ENCODE results near the gene KNDC1.

KNDC1 gene

GRCh38 chr10:133213641-133214467 lies 53.8 kb downstream of the KNDC1 start:
- TF ChIP-seq, protein P1, sequence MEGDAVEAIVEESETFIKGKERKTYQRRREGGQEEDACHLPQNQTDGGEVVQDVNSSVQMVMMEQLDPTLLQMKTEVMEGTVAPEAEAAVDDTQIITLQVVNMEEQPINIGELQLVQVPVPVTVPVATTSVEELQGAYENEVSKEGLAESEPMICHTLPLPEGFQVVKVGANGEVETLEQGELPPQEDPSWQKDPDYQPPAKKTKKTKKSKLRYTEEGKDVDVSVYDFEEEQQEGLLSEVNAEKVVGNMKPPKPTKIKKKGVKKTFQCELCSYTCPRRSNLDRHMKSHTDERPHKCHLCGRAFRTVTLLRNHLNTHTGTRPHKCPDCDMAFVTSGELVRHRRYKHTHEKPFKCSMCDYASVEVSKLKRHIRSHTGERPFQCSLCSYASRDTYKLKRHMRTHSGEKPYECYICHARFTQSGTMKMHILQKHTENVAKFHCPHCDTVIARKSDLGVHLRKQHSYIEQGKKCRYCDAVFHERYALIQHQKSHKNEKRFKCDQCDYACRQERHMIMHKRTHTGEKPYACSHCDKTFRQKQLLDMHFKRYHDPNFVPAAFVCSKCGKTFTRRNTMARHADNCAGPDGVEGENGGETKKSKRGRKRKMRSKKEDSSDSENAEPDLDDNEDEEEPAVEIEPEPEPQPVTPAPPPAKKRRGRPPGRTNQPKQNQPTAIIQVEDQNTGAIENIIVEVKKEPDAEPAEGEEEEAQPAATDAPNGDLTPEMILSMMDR (IDR thresholded peaks at IDR 0.05; ENCODE audit: low read depth, low read length), result no peak

GRCh38 chr10:133214468-133215410 lies 54.7 kb downstream of the KNDC1 start:
- TF ChIP-seq, protein P1 (IDR thresholded peaks at IDR 0.05; ENCODE audit: low read depth, low read length), result no peak
- no peak for DNase-seq (ENCODE audit: low read depth in 2 of 2)
- no peak overlapping the region for H3K4me3 ChIP-seq (replicated peaks in 1 of 2; ENCODE audit: low read depth in 2 of 2, low read length in 2 of 2)

More at GRCh38 chr10:133213641-133214467, 53.8 kb downstream of the KNDC1 start:
- no peak for DNase-seq (ENCODE audit: low read depth in 2 of 2)
- no peak overlapping the region for H3K4me3 ChIP-seq (replicated peaks in 1 of 2; ENCODE audit: low read depth in 2 of 2, low read length in 2 of 2)

- H3K4me3 ChIP-seq (replicated peaks in 1 of 2; ENCODE audit: low read depth in 2 of 2, low read length in 2 of 2), result no peak overlapping the region
- DNase-seq (ENCODE audit: low read depth in 2 of 2), result no peak
- TF ChIP-seq, protein P1 (IDR thresholded peaks at IDR 0.05; ENCODE audit: low read depth, low read length), result no peak
Measured at GRCh38 chr10:133215586-133215985, 55.6 kb downstream of the KNDC1 start.

GRCh38 chr10:133216776-133217175 lies 56.8 kb downstream of the KNDC1 start:
- no peak for DNase-seq (ENCODE audit: low read depth in 2 of 2)
- TF ChIP-seq, protein P1 (IDR thresholded peaks at IDR 0.05; ENCODE audit: low read depth, low read length), result no peak
- no peak overlapping the region for H3K4me3 ChIP-seq (replicated peaks in 1 of 2; ENCODE audit: low read depth in 2 of 2, low read length in 2 of 2)

DNA sequence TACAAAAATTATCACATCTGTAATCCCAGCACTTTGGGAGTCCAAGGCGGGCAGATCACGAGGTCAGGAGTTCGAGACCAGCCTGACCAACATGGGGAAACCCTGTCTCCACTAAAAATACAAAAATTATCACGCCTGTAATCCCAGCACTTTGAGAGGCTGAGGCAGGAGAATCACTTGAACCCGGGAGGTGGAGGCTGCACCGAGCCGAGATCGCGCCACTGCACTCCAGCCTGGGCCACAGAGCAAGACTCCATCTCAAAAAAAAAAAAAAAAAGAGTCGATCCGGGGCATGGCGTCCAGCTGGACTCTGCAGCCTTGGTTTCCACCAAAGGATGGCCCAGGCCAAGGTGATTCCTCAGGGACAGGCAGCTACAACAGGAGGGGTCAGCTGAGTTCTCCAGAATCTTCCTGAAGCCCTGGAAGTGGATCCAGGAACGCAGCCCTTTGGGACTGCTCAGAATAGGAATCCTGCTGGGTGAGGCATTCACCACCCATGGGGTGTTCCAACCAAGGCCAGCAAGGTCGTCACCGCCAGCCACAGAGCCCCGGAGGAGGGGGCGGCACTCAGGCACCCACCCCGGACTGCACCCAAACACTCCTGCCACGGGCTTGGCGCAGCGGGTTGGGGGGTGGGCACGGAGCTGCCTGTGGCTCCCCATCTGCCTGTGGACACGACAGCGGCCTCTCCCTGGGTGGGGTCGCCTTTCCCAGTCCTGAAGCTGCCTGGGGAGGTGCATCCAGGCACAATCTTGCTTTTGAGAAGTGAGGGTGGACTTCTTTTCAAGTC lies 58.0 kb downstream of the KNDC1 start:
- DNase-seq (ENCODE audit: low read depth in 2 of 2), result no peak
- TF ChIP-seq, protein P1 (IDR thresholded peaks at IDR 0.05; ENCODE audit: low read depth, low read length), result no peak
- H3K4me3 ChIP-seq (replicated peaks in 1 of 2; ENCODE audit: low read depth in 2 of 2, low read length in 2 of 2), result no peak overlapping the region

DNA sequence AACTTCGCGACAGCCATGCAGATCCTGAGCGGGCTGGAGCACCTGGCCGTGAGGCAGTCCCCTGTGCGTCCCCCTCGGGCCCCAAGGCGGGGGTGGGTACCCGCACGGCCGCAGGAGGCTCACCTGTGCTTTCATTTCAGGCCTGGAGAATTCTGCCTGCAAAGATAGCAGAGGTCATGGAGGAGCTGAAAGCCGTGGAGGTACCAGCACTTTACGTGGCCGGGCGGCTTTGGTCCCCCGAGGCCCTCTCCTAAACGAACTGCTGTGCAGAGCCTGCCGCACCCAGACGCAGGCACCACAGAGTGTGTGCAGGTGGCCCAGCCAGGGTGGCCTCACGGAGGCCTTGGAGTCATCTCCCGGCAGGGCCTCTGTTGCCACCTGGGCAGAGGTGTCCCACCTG lies 58.9 kb downstream of the KNDC1 start:
- no peak for DNase-seq (ENCODE audit: low read depth in 2 of 2)
- TF ChIP-seq, protein P1 (IDR thresholded peaks at IDR 0.05; ENCODE audit: low read depth, low read length), result no peak
- no peak overlapping the region for H3K4me3 ChIP-seq (replicated peaks in 1 of 2; ENCODE audit: low read depth in 2 of 2, low read length in 2 of 2)
